Right atrium auricular region (tissue), 2 donors: ENCODE data around the gene MRPS9. TPM values are rescaled to one million over a fixed set of nuclear protein-coding genes. Genes with fewer than 3 reads are reported as not detected.

ENCODE experiments used
- DNase-seq: peaks from one replicate; pipeline ENCODE4 v3.0.0-alpha.2; 2019; ENCODE audit warnings: low spot score
- H3K27ac ChIP-seq, 2 donors: fragments of 200-600 bp; sonication (generic); 1 replicate in 1 of 2; 2 replicates in 1 of 2; pipeline ENCODE4 v1.5.1; 2016 to 2019
- H3K27me3 ChIP-seq, 2 donors: fragments of 200-600 bp; sonication (generic); one replicate each; pipeline versions ENCODE4 v1.5.1 to v1.6.0; 2017 to 2019
- H3K36me3 ChIP-seq: fragments of 200-600 bp; sonication (generic); one replicate; pipeline ENCODE4 v1.5.1; 2016
- H3K4me1 ChIP-seq, 2 donors: fragments of 200-600 bp; sonication (generic); one replicate each; pipeline versions ENCODE4 v1.5.1 to v1.6.0; 2017 to 2019
- H3K4me3 ChIP-seq, 2 donors: fragments of 200-600 bp; sonication (generic); 1 replicate in 1 of 2; 2 replicates in 1 of 2; pipeline ENCODE4 v1.5.1; 2017 to 2019; ENCODE audit warnings: mild to moderate bottlenecking in 1 of 2, moderate library complexity in 1 of 2
- H3K9me3 ChIP-seq, 2 donors: fragments of 200-600 bp; sonication (generic); one replicate each; pipeline ENCODE4 v1.5.1; 2019
- CTCF ChIP-seq, 2 donors: fragments of 200-600 bp; sonication (generic); IDR thresholded peaks; one replicate each; pipeline ENCODE4 v1.5.1; 2019; ENCODE audit warnings: antibody characterized with exemption in 2 of 2
- total RNA-seq, 2 donors: library from RNA; depleted of rRNA; stranded (reverse); fragments of >200 nt; gene quantifications; one replicate each; pipeline ENCODE4 v1.1.0, GENCODE V29; 2016

The MRPS9 gene
- 10 to 100 TPM; 29.0 to 51.4 TPM for total RNA-seq

- Histone ChIP-seq H3K27me3 (no peaks in the 10 kb centered on the region), H3K36me3 (no peaks in the 10 kb centered on the region), H3K9me3 (no peaks in the 10 kb centered on the region), H3K4me3 (peak within 1 kb of the TSS; percentile 82 to 86), H3K4me1 (peaks cover 0 to 16% of the 10 kb centered on the region in 2 donors), H3K27ac (peak within 1 kb of the TSS; percentile 85 to 86)
- no peak for TF ChIP-seq CTCF (IDR thresholded peaks at IDR 0.05)
- peak; percentile 97 for DNase-seq
Observed at GRCh38 chr2:105037572-105038382, at the start of gene MRPS9. MRPS9 (plus strand) TSS chr2:105038069; CDS start chr2:105038093, 24 bp downstream.

- H3K36me3 ChIP-seq: no peaks in the 10 kb centered on the region
- H3K27me3 ChIP-seq: no peaks in the 10 kb centered on the region
- DNase-seq: no peak
- peaks cover 0 to 39% of the 10 kb centered on the region in 2 donors for H3K9me3 ChIP-seq
- TF ChIP-seq CTCF (IDR thresholded peaks at IDR 0.05): no peak
- H3K4me3 ChIP-seq: no peak overlapping the region
- no peak overlapping the region for H3K27ac ChIP-seq
- no peaks in the 10 kb centered on the region for H3K4me1 ChIP-seq
Observed at GRCh38 chr2:105005181-105005951, 32.5 kb upstream of the MRPS9 start.

GRCh38 chr2:105007367-105007766 lies 30.5 kb upstream of the MRPS9 start:
- no peak for DNase-seq
- no peak overlapping the region for H3K27ac ChIP-seq
- H3K27me3 ChIP-seq: no peaks in the 10 kb centered on the region
- H3K9me3 ChIP-seq: peaks cover 0 to 25% of the 10 kb centered on the region in 2 donors
- H3K4me1 ChIP-seq: no peaks in the 10 kb centered on the region
- no peaks in the 10 kb centered on the region for H3K36me3 ChIP-seq
- TF ChIP-seq CTCF (IDR thresholded peaks at IDR 0.05): no peak
- no peak overlapping the region for H3K4me3 ChIP-seq

- Histone ChIP-seq H3K27ac (no peak overlapping the region), H3K27me3 (no peaks in the 10 kb centered on the region), H3K4me3 (no peak overlapping the region), H3K36me3 (no peaks in the 10 kb centered on the region), H3K4me1 (no peaks in the 10 kb centered on the region), H3K9me3 (no peaks in the 10 kb centered on the region)
- DNase-seq: no peak
- no peak for TF ChIP-seq CTCF (IDR thresholded peaks at IDR 0.05)
Observed at GRCh38 chr2:105032476-105032875, 5.4 kb upstream of the MRPS9 start.

- no peak for DNase-seq
- TF ChIP-seq CTCF (IDR thresholded peaks at IDR 0.05): no peak
- Histone ChIP-seq H3K36me3 (no peaks in the 10 kb centered on the region), H3K27ac (no peak overlapping the region), H3K9me3 (no peaks in the 10 kb centered on the region), H3K27me3 (no peaks in the 10 kb centered on the region), H3K4me1 (peaks cover 0 to 6% of the 10 kb centered on the region in 2 donors), H3K4me3 (no peak overlapping the region)
Observed at GRCh38 chr2:105034170-105034569, 3.7 kb upstream of the MRPS9 start.
